DOHH2 (cell line): Measurements from ENCODE around the gene MFRP.

Experiments used
- CTCF ChIP-seq: fragments of 200-600 bp; sonication (generic); IDR thresholded peaks from one replicate; pipeline ENCODE4 v1.5.1; 2014; ENCODE audit warnings: antibody characterized with exemption, mild to moderate bottlenecking, low read depth, low read length; ENCODE audit not compliant: poor library complexity, severe bottlenecking
- EZH2phosphoT487 ChIP-seq: fragments of 200-600 bp; sonication (generic); IDR thresholded peaks from 2 replicates; pipeline ENCODE4 v1.6.1; 2017; ENCODE audit warnings: borderline replicate concordance, mild to moderate bottlenecking, antibody characterized with exemption, low read length, moderate library complexity, mixed read lengths

GRCh38 chr11:119342362-119343130 is 4.0 kb downstream of the MFRP start:
- TF ChIP-seq CTCF = no peak
- no peak for TF ChIP-seq EZH2phosphoT487
